ENCODE measurements around the gene TTC23. TPM values are rescaled to one million over a fixed set of nuclear protein-coding genes. Genes with fewer than 3 reads are reported as not detected.

The TTC23 gene
- total RNA-seq, 1 donor from 2014 or later: 7.8 TPM

DNA sequence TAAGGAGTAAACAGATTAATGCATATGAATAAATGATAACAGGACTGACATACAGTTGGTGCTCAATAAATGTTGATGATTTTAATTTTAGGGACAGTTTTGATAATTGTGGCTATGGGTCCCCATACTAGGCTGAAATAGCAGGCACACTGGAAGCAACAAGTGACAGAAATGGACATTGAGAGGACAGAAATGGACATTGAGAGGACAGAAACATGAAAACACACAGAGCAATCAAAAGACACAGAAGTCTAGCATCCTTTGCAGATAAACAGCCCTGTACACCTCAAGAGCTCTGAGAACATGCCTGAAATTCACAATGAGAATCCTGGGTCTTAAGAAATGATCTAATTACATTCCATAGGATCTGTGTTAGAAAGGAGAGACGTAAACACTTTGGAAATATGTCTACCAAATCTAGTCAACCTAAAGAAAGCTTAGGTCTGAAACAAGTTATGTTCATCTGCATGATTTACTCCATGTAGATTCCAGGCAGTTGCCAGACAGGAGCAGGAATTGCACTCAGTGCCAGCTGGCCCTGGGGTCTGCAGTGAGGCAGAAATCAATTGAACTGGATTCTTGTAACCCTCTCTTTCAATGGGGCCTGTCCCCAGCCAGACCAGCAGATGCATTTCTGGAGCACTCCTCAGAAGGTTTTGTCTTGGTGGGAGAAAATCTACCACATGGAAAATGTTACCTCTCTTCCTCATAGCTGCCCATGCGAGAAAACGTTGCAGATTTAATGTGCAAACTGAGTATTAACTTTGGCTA, 84.2 kb downstream of the TTC23 start:
- no peak for DNase-seq
- H3K9me3 Mint-ChIP-seq (ENCODE audit: unreplicated experiment): peaks cover 3% of the 10 kb centered on the region
- no peak overlapping the region for H3K27ac Mint-ChIP-seq (ENCODE audit: unreplicated experiment)
- TF ChIP-seq, protein P1, sequence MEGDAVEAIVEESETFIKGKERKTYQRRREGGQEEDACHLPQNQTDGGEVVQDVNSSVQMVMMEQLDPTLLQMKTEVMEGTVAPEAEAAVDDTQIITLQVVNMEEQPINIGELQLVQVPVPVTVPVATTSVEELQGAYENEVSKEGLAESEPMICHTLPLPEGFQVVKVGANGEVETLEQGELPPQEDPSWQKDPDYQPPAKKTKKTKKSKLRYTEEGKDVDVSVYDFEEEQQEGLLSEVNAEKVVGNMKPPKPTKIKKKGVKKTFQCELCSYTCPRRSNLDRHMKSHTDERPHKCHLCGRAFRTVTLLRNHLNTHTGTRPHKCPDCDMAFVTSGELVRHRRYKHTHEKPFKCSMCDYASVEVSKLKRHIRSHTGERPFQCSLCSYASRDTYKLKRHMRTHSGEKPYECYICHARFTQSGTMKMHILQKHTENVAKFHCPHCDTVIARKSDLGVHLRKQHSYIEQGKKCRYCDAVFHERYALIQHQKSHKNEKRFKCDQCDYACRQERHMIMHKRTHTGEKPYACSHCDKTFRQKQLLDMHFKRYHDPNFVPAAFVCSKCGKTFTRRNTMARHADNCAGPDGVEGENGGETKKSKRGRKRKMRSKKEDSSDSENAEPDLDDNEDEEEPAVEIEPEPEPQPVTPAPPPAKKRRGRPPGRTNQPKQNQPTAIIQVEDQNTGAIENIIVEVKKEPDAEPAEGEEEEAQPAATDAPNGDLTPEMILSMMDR (IDR thresholded peaks at IDR 0.05; ENCODE audit: partially characterized antibody, unreplicated experiment): no peak
- peaks cover 1% of the 10 kb centered on the region for H3K27me3 Mint-ChIP-seq (ENCODE audit: unreplicated experiment)
- no peaks in the 10 kb centered on the region for H3K36me3 Mint-ChIP-seq (ENCODE audit: unreplicated experiment)
- peaks cover 15% of the 10 kb centered on the region for H3K4me1 Mint-ChIP-seq (ENCODE audit: low read depth, unreplicated experiment)
- no peak overlapping the region for H3K4me3 Mint-ChIP-seq (ENCODE audit: unreplicated experiment)

DNA sequence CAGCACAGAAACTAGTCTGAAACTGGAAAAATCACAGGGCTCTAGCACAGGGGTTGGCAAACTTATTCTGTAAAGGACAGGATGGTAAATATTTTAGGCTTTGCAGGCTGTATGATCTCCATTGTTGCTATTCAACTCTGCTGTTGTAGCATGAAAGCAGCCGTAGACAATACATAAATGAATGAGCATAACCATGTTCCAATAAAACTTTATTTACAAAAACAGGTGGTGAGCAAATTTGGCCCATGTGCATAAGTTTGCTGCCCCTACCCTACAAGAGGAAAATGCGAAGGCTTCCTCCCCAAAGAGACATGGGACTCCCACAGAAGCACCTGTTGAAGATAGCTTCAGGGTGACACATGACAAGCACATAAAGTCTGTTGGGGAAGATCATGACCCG, 85.3 kb downstream of the TTC23 start:
- DNase-seq: no peak
- Mint-ChIP-seq H3K4me3 (ENCODE audit: unreplicated experiment) (no peak overlapping the region), H3K27ac (ENCODE audit: unreplicated experiment) (no peak overlapping the region), H3K4me1 (ENCODE audit: low read depth, unreplicated experiment) (peaks cover 5% of the 10 kb centered on the region), H3K27me3 (ENCODE audit: unreplicated experiment) (no peaks in the 10 kb centered on the region), H3K36me3 (ENCODE audit: unreplicated experiment) (no peaks in the 10 kb centered on the region), H3K9me3 (ENCODE audit: unreplicated experiment) (no peaks in the 10 kb centered on the region)
- TF ChIP-seq, protein P1 (IDR thresholded peaks at IDR 0.05; ENCODE audit: partially characterized antibody, unreplicated experiment): no peak

DNA sequence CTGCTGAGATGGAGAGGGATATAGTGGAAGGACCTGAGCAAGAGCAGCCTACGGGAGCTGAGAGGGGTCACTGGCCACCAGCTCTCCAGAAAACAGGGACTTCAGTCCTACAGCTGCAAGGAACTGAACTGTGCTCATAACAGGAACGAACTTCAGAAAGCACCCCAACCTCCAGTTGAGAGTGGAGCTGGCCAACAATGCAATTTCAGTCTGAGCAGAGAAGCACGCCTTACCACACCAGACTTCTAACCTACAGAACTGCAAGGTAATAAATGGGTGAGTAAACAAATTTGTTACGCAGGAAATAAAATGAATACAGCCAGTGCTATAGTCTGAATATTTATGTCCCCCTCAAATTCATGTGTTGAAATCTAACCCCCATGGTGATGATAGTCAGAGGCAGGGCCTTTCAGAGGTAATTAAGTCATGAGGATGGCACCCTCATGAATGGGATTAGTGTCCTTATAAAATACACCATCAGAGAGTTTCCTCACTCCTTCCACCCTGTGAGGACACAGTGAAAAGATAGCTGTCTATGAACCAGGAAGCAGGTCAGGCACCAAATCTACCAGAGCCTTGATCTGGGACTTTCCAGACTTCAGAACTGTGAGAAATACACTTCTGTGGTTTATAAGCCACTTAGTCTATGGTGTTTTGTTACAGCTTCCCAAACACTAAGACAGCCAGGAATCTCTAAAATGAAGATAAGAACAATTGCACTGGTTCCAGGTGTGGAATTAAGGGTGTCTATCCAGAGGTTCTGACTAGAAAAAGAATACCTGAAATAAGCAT, 85.9 kb downstream of the TTC23 start:
- no peak overlapping the region for H3K4me3 Mint-ChIP-seq (ENCODE audit: unreplicated experiment)
- H3K36me3 Mint-ChIP-seq (ENCODE audit: unreplicated experiment): no peaks in the 10 kb centered on the region
- no peak overlapping the region for H3K27ac Mint-ChIP-seq (ENCODE audit: unreplicated experiment)
- DNase-seq: no peak
- TF ChIP-seq, protein P1 (IDR thresholded peaks at IDR 0.05; ENCODE audit: partially characterized antibody, unreplicated experiment): no peak
- peaks cover 3% of the 10 kb centered on the region for H3K4me1 Mint-ChIP-seq (ENCODE audit: low read depth, unreplicated experiment)
- no peaks in the 10 kb centered on the region for H3K27me3 Mint-ChIP-seq (ENCODE audit: unreplicated experiment)
- H3K9me3 Mint-ChIP-seq (ENCODE audit: unreplicated experiment): no peaks in the 10 kb centered on the region

DNA sequence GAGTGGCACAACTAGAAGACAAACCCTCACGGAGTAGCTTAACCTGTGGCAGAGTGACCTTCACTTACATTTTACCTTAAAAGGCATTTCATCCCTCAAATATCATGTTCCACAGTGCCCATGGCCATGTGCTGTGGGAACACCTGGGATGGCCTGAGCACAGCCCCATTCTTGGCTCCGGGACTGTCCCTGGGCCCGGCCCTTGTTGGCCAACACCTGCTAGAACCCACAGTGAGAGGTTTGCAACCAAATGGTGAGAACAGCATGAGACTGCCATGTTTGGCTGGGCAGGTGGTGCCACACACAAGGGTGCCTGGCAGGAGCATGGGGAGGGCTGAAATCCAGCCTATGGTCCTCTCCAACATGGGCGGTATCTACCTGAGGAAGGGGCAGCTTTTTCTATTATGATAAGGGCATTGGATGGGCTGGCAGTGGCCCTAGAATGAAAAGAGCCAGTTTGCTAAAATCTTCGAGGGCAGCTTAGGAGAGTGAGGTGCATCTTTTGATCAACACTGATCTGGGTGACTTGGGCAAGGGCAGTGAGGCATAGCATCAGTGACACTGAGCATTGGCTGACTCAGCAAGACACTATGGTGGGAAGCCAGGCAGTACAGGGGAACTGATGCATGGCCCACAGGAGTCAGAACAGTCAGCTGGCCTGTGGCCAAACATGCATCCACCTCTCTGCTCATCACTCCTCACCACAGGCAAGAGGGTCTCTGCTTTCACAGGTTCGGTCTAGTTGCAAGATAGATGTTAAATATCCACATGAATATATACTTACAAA, 90.6 kb downstream of the TTC23 start:
- no peaks in the 10 kb centered on the region for H3K36me3 Mint-ChIP-seq (ENCODE audit: unreplicated experiment)
- H3K4me3 Mint-ChIP-seq (ENCODE audit: unreplicated experiment): no peak overlapping the region
- TF ChIP-seq, protein P1 (IDR thresholded peaks at IDR 0.05; ENCODE audit: partially characterized antibody, unreplicated experiment): no peak
- no peak for DNase-seq
- no peak overlapping the region for H3K27ac Mint-ChIP-seq (ENCODE audit: unreplicated experiment)
- H3K9me3 Mint-ChIP-seq (ENCODE audit: unreplicated experiment): no peaks in the 10 kb centered on the region
- no peaks in the 10 kb centered on the region for H3K4me1 Mint-ChIP-seq (ENCODE audit: low read depth, unreplicated experiment)
- H3K27me3 Mint-ChIP-seq (ENCODE audit: unreplicated experiment): peaks cover 2% of the 10 kb centered on the region
